GM23338 (cell line): ENCODE results near the gene CATSPERE. TPM values are rescaled to one million over a fixed set of nuclear protein-coding genes. Genes with fewer than 3 reads are reported as not detected.
A peak's percentile ranks its signal among the peaks of the same experiment; 100 is the strongest.

ENCODE experiments used
- ATAC-seq: fragments of 200-7000 bp; cut with Tn5 transposase; 3 replicates; pipeline ENCODE4 v1.9.1; 2020
- DNase-seq: peaks from one replicate; pipeline ENCODE4 v3.0.0-alpha.2; 2015; ENCODE audit warnings: low spot score
- H2AFZ ChIP-seq: fragments of 200-600 bp; sonication (generic); 2 replicates; pipeline ENCODE4 v1.8.0; 2016; ENCODE audit warnings: antibody characterized with exemption, mild to moderate bottlenecking, moderate library complexity
- H3F3A ChIP-seq: fragments of 200-600 bp; sonication (generic); replicated peaks from 2 replicates; pipeline ENCODE4 v1.8.0; 2017; ENCODE audit warnings: antibody characterized with exemption, mixed run types, low read depth
- H3K27ac ChIP-seq: fragments of 200-600 bp; sonication (generic); 2 replicates; pipeline ENCODE4 v1.6.1; 2016; ENCODE audit warnings: low read depth
- H3K27me3 ChIP-seq: fragments of 200-600 bp; sonication (generic); 2 replicates; pipeline ENCODE4 v1.8.0; 2016; ENCODE audit warnings: mild to moderate bottlenecking, mixed run types, moderate library complexity; ENCODE audit not compliant: insufficient read depth
- H3K36me3 ChIP-seq: fragments of 200-600 bp; sonication (generic); 2 replicates; pipeline ENCODE4 v1.8.0; 2016; ENCODE audit warnings: mild to moderate bottlenecking; ENCODE audit not compliant: insufficient read depth
- H3K4me1 ChIP-seq: fragments of 200-600 bp; sonication (generic); 2 replicates; pipeline ENCODE4 v1.8.0; 2016; ENCODE audit warnings: mild to moderate bottlenecking, moderate library complexity; ENCODE audit not compliant: insufficient read depth
- H3K4me2 ChIP-seq: fragments of 200-600 bp; sonication (generic); 2 replicates; pipeline ENCODE4 v1.7.1; 2017; ENCODE audit warnings: mixed run types
- H3K4me3 ChIP-seq: fragments of 200-600 bp; sonication (generic); 2 replicates; pipeline ENCODE4 v1.6.1; 2016; ENCODE audit warnings: mixed run types
- H3K79me2 ChIP-seq: fragments of 200-600 bp; sonication (generic); replicated peaks from 2 replicates; pipeline ENCODE4 v1.8.0; 2017; ENCODE audit warnings: mild to moderate bottlenecking; ENCODE audit not compliant: insufficient read depth
- H3K9me2 ChIP-seq: fragments of 200-600 bp; sonication (generic); 2 replicates; pipeline ENCODE4 v1.8.0; 2017; ENCODE audit not compliant: insufficient read depth
- H4K20me1 ChIP-seq: fragments of 200-600 bp; sonication (generic); replicated peaks from 2 replicates; pipeline ENCODE4 v1.8.0; 2017; ENCODE audit warnings: mild to moderate bottlenecking; ENCODE audit not compliant: insufficient read depth
- H3K27ac Mint-ChIP-seq: 2 replicates; pipeline ENCODE4 v1.8.0; 2020; ENCODE audit warnings: inconsistent platforms, mild to moderate bottlenecking, moderate library complexity, mixed read lengths
- H3K27me3 Mint-ChIP-seq: 3 replicates; pipeline ENCODE4 v1.8.0; 2022; ENCODE audit warnings: low read depth, mild to moderate bottlenecking, moderate library complexity, mixed read lengths, inconsistent platforms; ENCODE audit not compliant: insufficient read depth, poor library complexity
- H3K36me3 Mint-ChIP-seq: 3 replicates; pipeline ENCODE4 v1.8.0; 2021; ENCODE audit warnings: low read depth, mild to moderate bottlenecking, inconsistent platforms, moderate library complexity, mixed read lengths
- H3K4me1 Mint-ChIP-seq: 3 replicates; pipeline ENCODE4 v1.8.0; 2020; ENCODE audit warnings: mild to moderate bottlenecking, inconsistent platforms, mixed read lengths
- H3K4me3 Mint-ChIP-seq: 3 replicates; pipeline ENCODE4 v1.8.0; 2021; ENCODE audit warnings: moderate library complexity, mild to moderate bottlenecking, inconsistent platforms, mixed read lengths
- H3K9me3 Mint-ChIP-seq: 3 replicates; pipeline ENCODE4 v1.8.0; 2020; ENCODE audit warnings: moderate library complexity, mild to moderate bottlenecking, inconsistent platforms, mixed read lengths
- ETS1 ChIP-seq: IDR thresholded peaks from 2 replicates; pipeline ENCODE4 v1.6.1; 2016; ENCODE audit warnings: antibody characterized with exemption
- NANOG ChIP-seq: IDR thresholded peaks from 2 replicates; pipeline ENCODE4 v1.6.1; 2016; ENCODE audit warnings: antibody characterized with exemption, borderline replicate concordance
- REST ChIP-seq: IDR thresholded peaks from one replicate; pipeline ENCODE4 v1.6.1; 2018; ENCODE audit warnings: antibody characterized with exemption; ENCODE audit not compliant: unreplicated experiment
- STAT1 ChIP-seq: IDR thresholded peaks from one replicate; pipeline ENCODE4 v1.6.1; 2016; ENCODE audit warnings: antibody characterized with exemption; ENCODE audit not compliant: unreplicated experiment
- ZNF114 ChIP-seq: fragments of 250-450 bp; sonication (Bioruptor Pico); IDR thresholded peaks from 2 replicates; pipeline ENCODE4 v1.5.0; 2020; ENCODE audit warnings: mild to moderate bottlenecking, moderate library complexity
- ZNF462 ChIP-seq: fragments of 250-450 bp; sonication (Bioruptor Pico); IDR thresholded peaks from 2 replicates; pipeline ENCODE4 v1.5.0; 2020; ENCODE audit warnings: mild to moderate bottlenecking, moderate library complexity
- polyA plus RNA-seq: library from polyadenylated mRNA; unstranded; fragments of >200 nt; fragmentation: Nextera tagmentation; extraction: Ambion mirVana; gene quantifications from 2 replicates; pipeline ENCODE4 v1.2.1, GENCODE V29; 2016
- total RNA-seq: library from RNA; depleted of rRNA; stranded (reverse); fragments of >200 nt; shearing (Covaris generic); gene quantifications from 2 replicates; pipeline ENCODE4 v1.2.3, GENCODE V29; 2014

CATSPERE gene
- total and polyA plus RNA-seq, 2 experiments from 2014 or later = 0.70 TPM; not detected in 1

DNA sequence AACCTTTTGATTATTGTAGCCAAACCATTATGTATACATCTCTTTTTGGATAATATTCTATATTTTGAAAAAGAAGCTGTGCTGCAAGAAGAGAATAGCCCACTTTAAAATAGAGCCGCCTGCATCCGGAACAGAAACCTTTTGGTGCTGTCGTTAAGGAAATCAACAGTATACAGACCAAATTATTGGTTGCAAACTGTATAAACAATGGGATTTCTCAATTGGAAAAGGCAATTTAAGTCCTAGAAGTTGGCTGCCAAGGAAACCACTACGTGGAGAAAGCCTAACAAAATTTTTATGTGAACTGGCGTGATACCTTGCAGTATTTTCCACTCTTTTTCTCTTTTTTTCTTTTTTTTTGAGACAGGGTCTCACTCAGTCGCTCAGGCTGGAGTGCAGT is 217.6 kb downstream of the CATSPERE start:
- Mint-ChIP-seq H3K36me3 (peaks cover 40% of the 10 kb centered on the region), H3K4me3 (no peak overlapping the region), H3K27ac (peak overlapping the region; percentile 48; the same call in 1 of the 2 replicates), H3K9me3 (no peaks in the 10 kb centered on the region; the same call in 2 of the 3 replicates), H3K27me3 (peaks cover 10% of the 10 kb centered on the region), H3K4me1 (peaks cover 12% of the 10 kb centered on the region)
- Histone ChIP-seq H3K36me3 (peaks cover 9% of the 10 kb centered on the region; the same call in 1 of the 2 replicates), H3K79me2 (peaks cover 98% of the 10 kb centered on the region), H3K4me2 (no peak overlapping the region), H3K9me2 (no peaks in the 10 kb centered on the region), H2AFZ (no peak overlapping the region), H4K20me1 (peaks cover 17% of the 10 kb centered on the region), H3K4me3 (no peak overlapping the region), H3K4me1 (no peaks in the 10 kb centered on the region), H3F3A (no peaks in the 10 kb centered on the region), H3K27me3 (no peaks in the 10 kb centered on the region), H3K27ac (no peak overlapping the region; the same call in 1 of the 2 replicates)
- DNase-seq (no peak), ATAC-seq (no peak)
- TF ChIP-seq ZNF462 (CRISPR knock-in tag) (no peak), STAT1 (no peak), NANOG (no peak), ETS1 (no peak), REST (no peak), ZNF114 (no peak)
